K562 (cell line): Measurements from ENCODE around the gene AIFM3. TPM values are rescaled to one million over a fixed set of nuclear protein-coding genes. Genes with fewer than 3 reads are reported as not detected.
A peak's percentile ranks its signal among the peaks of the same experiment; 100 is the strongest.

Source experiments
- E2F3 ChIP-seq: fragments of 250-450 bp; sonication (Bioruptor Pico); IDR thresholded peaks from 2 replicates; pipeline ENCODE4 v1.4.0; 2020; ENCODE audit warnings: mild to moderate bottlenecking
- FOXJ3 ChIP-seq: sonication (generic); formaldehyde crosslinking; IDR thresholded peaks from 2 replicates; pipeline ENCODE4 v1.4.0; 2020; ENCODE audit warnings: mild to moderate bottlenecking, missing genetic modification reagents
- HDAC3 ChIP-seq: fragments of 450-650 bp; IDR thresholded peaks from 2 replicates; pipeline ENCODE4 v1.6.1; 2018; ENCODE audit warnings: borderline replicate concordance, mild to moderate bottlenecking, moderate library complexity; ENCODE audit not compliant: partially characterized antibody
- NR2C1 ChIP-seq, 2 experiments: fragments of 450-650 bp; IDR thresholded peaks; 2 replicates each; pipeline ENCODE4 v1.6.1; 2017; ENCODE audit warnings: mild to moderate bottlenecking in 2 of 2, antibody characterized with exemption in 1 of 2, inconsistent platforms in 1 of 2, missing compliant biosample characterization in 1 of 2, missing genetic modification characterization in 1 of 2
- PHF20 ChIP-seq: fragments of 450-650 bp; IDR thresholded peaks from 2 replicates; pipeline ENCODE4 v1.6.1; 2018; ENCODE audit not compliant: partially characterized antibody
- RBM34 ChIP-seq: fragments of 200-400 bp; formaldehyde crosslinking; IDR thresholded peaks from 2 replicates; pipeline ENCODE4 v1.6.1; 2018; ENCODE audit warnings: low read length, borderline replicate concordance; ENCODE audit not compliant: insufficient read depth
- U2AF1 ChIP-seq: fragments of 200-400 bp; formaldehyde crosslinking; optimal IDR thresholded peaks from 2 replicates; pipeline ENCODE3; 2017; ENCODE audit warnings: mild to moderate bottlenecking, low read depth, low read length, moderate library complexity
- WHSC1 ChIP-seq: IDR thresholded peaks from one replicate; pipeline ENCODE4 v1.6.1; 2012; ENCODE audit warnings: low read length, control low read depth, inconsistent platforms
- ZNF77 ChIP-seq: fragments of 250-450 bp; sonication (Bioruptor Pico); IDR thresholded peaks from 2 replicates; pipeline ENCODE4 v1.5.0; 2020
- polyA plus RNA-seq, 8 experiments: library from polyadenylated mRNA; depleted of rRNA in 4 of 8; stranded (reverse) in 5 of 8; unstranded in 3 of 8; fragments of >200 nt; fragmentation: Nextera tagmentation in 2 of 8; fragmentation: Illumina TruSeq in 1 of 8; extraction: Ambion mirVana in 2 of 8; extraction: Trizol in 1 of 8; gene quantifications; 2 replicates each; pipeline versions ENCODE4 v1.2.1 to v1.2.3, GENCODE V29; 2011 to 2014; ENCODE audit warnings: inconsistent platforms in 1 of 8, missing spikeins in 1 of 8
- total RNA-seq, 7 experiments: library from RNA; depleted of rRNA in 6 of 7; stranded (reverse); fragments of >200 nt in 6 of 7; fragmentation: Illumina TruSeq in 2 of 7; extraction: Trizol in 2 of 7; gene quantifications; 2 replicates each; pipeline versions ENCODE4 v1.2.1 to v1.2.3, GENCODE V29; 2011 to 2021; ENCODE audit warnings: low replicate concordance in 1 of 7
- TF ChIP-seq, protein P1 (sequence below): fragments of 250-450 bp; sonication (Bioruptor Pico); IDR thresholded peaks from 2 replicates; pipeline ENCODE4 v1.4.0; 2020
- TF ChIP-seq, protein P2 (sequence below): fragments of 450-650 bp; formaldehyde crosslinking; IDR thresholded peaks from 2 replicates; pipeline ENCODE4 v1.4.0; 2022; ENCODE audit warnings: missing genetic modification characterization
- TF ChIP-seq, protein P3 (sequence below): fragments of 200-800 bp; sonication (Bioruptor generic); IDR thresholded peaks from 2 replicates; pipeline ENCODE4 v1.6.1; 2017; ENCODE audit warnings: missing genetic modification characterization, missing compliant biosample characterization
- TF ChIP-seq, protein P4 (sequence below): fragments of 450-650 bp; IDR thresholded peaks from one replicate; pipeline ENCODE4 v1.6.1; 2018; ENCODE audit warnings: mild to moderate bottlenecking, moderate library complexity; ENCODE audit not compliant: partially characterized antibody
- TF ChIP-seq, protein P5 (sequence below): IDR thresholded peaks from 2 replicates; pipeline ENCODE4 v1.6.1; 2012; ENCODE audit warnings: low read depth, low read length, improper control_type of control experiment, borderline replicate concordance

Gene AIFM3
- total and polyA plus RNA-seq, 9 of the 15 experiments (the other 6 are each of a cell fraction or from before 2014, with no cell fraction given), result 0.03 to 0.20 (median 0.07) TPM; not detected in 1

DNA sequence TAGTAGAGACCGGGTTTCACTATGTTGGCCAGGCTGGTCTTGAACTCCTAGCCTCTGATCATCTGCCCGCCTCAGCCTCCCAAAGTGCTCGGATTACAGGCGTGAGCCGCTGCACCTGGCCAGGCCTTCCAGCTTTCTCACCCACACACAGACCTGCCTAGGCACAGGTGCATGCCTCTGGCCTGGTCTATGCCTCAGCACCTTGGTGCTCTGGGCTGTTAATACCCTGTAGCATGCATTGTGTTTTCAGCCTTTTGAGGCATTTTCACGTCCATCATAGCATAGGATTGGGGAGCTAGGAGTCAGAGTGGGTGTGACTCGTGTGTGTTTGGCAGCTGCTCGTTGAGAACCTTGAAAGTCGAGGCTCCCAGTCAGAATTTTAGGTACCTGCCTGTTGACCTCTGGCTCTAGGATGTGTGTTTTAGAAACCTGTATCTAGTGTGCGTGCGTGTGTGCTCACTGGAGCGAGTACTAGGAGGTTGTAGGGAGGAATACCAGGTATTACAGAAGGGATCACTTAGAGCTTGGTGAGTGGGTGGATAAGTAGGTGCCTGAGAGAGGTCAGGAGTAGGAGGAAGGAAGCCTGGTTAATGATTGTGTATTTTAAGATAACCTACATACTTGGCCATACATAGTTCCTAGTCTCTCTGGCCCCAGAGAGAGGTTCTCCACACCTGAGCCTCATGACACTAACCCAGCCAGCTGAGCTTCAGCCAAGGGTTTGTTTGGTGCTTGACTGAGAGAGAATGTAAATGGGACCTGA, 29.8 kb upstream of the AIFM3 start (continued):
- TF ChIP-seq, protein P1, sequence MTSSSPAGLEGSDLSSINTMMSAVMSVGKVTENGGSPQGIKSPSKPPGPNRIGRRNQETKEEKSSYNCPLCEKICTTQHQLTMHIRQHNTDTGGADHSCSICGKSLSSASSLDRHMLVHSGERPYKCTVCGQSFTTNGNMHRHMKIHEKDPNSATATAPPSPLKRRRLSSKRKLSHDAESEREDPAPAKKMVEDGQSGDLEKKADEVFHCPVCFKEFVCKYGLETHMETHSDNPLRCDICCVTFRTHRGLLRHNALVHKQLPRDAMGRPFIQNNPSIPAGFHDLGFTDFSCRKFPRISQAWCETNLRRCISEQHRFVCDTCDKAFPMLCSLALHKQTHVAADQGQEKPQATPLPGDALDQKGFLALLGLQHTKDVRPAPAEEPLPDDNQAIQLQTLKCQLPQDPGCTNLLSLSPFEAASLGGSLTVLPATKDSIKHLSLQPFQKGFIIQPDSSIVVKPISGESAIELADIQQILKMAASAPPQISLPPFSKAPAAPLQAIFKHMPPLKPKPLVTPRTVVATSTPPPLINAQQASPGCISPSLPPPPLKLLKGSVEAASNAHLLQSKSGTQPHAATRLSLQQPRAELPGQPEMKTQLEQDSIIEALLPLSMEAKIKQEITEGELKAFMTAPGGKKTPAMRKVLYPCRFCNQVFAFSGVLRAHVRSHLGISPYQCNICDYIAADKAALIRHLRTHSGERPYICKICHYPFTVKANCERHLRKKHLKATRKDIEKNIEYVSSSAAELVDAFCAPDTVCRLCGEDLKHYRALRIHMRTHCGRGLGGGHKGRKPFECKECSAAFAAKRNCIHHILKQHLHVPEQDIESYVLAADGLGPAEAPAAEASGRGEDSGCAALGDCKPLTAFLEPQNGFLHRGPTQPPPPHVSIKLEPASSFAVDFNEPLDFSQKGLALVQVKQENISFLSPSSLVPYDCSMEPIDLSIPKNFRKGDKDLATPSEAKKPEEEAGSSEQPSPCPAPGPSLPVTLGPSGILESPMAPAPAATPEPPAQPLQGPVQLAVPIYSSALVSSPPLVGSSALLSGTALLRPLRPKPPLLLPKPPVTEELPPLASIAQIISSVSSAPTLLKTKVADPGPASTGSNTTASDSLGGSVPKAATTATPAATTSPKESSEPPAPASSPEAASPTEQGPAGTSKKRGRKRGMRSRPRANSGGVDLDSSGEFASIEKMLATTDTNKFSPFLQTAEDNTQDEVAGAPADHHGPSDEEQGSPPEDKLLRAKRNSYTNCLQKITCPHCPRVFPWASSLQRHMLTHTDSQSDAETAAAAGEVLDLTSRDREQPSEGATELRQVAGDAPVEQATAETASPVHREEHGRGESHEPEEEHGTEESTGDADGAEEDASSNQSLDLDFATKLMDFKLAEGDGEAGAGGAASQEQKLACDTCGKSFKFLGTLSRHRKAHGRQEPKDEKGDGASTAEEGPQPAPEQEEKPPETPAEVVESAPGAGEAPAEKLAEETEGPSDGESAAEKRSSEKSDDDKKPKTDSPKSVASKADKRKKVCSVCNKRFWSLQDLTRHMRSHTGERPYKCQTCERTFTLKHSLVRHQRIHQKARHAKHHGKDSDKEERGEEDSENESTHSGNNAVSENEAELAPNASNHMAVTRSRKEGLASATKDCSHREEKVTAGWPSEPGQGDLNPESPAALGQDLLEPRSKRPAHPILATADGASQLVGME (CRISPR knock-in tag), result no peak
- TF ChIP-seq, protein P2, sequence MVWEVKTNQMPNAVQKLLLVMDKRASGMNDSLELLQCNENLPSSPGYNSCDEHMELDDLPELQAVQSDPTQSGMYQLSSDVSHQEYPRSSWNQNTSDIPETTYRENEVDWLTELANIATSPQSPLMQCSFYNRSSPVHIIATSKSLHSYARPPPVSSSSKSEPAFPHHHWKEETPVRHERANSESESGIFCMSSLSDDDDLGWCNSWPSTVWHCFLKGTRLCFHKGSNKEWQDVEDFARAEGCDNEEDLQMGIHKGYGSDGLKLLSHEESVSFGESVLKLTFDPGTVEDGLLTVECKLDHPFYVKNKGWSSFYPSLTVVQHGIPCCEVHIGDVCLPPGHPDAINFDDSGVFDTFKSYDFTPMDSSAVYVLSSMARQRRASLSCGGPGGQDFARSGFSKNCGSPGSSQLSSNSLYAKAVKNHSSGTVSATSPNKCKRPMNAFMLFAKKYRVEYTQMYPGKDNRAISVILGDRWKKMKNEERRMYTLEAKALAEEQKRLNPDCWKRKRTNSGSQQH (CRISPR knock-in tag), result no peak
- TF ChIP-seq, protein P3, sequence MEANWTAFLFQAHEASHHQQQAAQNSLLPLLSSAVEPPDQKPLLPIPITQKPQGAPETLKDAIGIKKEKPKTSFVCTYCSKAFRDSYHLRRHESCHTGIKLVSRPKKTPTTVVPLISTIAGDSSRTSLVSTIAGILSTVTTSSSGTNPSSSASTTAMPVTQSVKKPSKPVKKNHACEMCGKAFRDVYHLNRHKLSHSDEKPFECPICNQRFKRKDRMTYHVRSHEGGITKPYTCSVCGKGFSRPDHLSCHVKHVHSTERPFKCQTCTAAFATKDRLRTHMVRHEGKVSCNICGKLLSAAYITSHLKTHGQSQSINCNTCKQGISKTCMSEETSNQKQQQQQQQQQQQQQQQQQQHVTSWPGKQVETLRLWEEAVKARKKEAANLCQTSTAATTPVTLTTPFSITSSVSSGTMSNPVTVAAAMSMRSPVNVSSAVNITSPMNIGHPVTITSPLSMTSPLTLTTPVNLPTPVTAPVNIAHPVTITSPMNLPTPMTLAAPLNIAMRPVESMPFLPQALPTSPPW (CRISPR knock-in tag), result no peak
- TF ChIP-seq, protein P4, sequence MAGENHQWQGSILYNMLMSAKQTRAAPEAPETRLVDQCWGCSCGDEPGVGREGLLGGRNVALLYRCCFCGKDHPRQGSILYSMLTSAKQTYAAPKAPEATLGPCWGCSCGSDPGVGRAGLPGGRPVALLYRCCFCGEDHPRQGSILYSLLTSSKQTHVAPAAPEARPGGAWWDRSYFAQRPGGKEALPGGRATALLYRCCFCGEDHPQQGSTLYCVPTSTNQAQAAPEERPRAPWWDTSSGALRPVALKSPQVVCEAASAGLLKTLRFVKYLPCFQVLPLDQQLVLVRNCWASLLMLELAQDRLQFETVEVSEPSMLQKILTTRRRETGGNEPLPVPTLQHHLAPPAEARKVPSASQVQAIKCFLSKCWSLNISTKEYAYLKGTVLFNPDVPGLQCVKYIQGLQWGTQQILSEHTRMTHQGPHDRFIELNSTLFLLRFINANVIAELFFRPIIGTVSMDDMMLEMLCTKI, result no peak
- TF ChIP-seq, protein P5, sequence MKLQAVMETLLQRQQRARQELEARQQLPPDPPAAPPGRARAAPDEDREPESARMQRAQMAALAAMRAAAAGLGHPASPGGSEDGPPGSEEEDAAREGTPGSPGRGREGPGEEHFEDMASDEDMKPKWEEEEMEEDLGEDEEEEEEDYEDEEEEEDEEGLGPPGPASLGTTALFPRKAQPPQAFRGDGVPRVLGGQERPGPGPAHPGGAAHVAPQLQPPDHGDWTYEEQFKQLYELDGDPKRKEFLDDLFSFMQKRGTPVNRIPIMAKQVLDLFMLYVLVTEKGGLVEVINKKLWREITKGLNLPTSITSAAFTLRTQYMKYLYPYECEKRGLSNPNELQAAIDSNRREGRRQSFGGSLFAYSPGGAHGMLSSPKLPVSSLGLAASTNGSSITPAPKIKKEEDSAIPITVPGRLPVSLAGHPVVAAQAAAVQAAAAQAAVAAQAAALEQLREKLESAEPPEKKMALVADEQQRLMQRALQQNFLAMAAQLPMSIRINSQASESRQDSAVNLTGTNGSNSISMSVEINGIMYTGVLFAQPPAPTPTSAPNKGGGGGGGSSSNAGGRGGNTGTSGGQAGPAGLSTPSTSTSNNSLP, result no peak
- TF ChIP-seq ZNF77 (CRISPR knock-in tag) (no peak), E2F3 (no peak), FOXJ3 (no peak), RBM34 (no peak), HDAC3 (no peak), U2AF1 (no peak), WHSC1 (peak; percentile 62), NR2C1 (IDR thresholded peaks at IDR 0.05) (no peak), NR2C1 (tag; IDR thresholded peaks at IDR 0.05) (no peak), PHF20 (no peak)
